GM18861 (cell line): ENCODE results near the gene MALT1.
"Not testable (repeated sequence)": the region's sequence is repeated elsewhere in the genome, so short reads cannot be mapped to it uniquely, and the experiment has no call there.

Source experiments
- ATAC-seq: cut with Tn5 transposase; IDR thresholded peaks from one replicate; pipeline ENCODE4 v1.9.1; 2021; ENCODE audit not compliant: unreplicated experiment

MALT1 gene

GRCh38 chr18:58769321-58769720, 98.1 kb downstream of the MALT1 start:
- no peak for ATAC-seq

DNA sequence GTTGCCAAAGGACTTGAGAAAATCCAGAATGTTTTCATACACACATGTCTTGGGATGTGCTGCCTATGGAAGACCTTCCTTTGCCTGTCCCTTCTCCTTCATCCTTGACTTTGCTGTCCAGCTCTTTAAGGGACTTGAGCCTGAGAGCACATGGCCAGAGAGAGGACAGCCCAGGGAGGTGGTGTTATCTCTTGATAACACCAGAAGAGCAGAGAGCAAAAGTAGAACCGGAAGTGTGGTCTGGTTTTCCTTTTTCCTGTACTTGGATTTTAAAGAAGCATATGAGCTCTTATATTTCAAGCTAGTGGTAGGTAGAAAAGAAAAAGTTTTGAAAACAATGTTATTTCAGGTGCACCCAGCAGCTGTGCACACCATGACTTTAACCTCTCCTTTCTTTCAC, 99.3 kb downstream of the MALT1 start:
- ATAC-seq, result no peak

DNA sequence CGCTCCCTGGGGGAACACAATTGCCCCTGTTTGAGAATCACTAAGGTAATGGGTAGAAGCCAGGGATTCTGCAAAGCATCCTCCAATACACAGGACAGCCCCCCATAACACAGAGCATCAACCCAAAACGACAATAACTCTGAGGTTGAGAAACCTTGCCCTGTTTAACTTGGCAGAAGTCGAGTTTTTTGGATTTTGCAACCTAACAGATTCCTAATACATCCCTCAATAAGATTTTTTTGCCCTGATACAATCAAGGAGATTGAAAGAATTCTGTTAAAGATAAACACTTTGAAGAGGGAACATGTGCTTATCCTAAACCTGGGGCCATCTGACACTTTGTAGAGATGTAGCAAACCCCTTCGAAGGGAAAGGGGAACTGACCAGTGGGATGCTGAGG, 100.9 kb downstream of the MALT1 start:
- ATAC-seq, result no peak

DNA sequence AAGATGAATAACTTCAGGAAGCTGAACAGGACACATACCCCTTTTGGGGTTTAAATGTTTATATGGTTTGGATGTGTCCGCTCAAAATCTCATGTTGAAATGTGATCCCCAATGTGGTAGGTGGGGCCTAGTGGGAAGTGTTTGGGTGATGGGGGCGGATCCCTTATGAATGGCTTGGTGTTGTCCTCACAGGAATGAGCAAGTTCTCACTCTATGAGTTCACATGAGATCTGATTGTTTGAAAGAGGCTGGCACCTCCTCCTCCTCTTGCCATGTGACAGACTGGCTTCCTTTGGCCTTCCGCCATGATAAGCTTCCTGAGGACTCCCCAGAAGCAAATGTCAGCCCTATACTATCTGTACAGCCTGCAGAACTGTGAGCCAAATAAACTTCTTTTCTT, 104.8 kb downstream of the MALT1 start:
- ATAC-seq, result no peak

- ATAC-seq, result not testable (repeated sequence)
Observed at GRCh38 chr18:58776541-58776940, 105.3 kb downstream of the MALT1 start.

DNA sequence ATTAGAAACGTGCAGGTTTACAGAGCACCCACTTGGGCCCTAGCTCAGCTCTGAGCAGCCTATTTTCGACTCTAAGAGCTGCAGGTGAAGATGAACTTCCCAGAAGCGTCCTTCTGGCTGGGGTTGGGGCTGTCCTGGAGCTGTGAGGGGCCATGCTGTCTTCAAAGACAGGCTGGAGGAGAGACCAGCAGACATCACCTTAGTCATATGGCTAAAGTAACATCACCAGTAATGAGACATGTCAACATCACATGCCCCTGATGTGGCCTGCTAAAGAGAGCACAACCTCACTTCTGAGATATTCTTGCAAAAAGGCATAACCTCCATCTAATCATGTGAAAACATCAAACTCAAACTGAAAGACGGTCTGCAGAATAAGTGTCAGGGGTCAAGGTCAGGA, 106.2 kb downstream of the MALT1 start:
- ATAC-seq, result no peak

DNA sequence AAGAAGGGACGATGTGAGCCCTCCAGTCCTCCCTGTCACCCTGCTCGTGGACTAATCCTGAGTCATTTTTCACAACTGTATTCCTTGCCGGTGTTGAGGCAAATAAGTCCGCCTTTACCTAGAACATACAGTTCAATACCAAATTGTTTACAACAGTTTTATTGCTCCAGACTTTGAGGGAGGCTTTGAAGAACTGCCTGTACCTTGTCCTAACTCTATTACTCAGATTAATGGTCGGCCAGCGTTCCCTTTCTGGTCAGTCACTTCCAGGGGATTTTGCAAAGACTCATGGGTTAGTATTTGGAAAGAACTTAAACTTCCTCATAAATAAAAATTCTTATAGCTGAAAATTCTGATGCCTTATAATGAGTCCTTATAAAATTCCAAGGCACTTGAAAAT, 108.3 kb downstream of the MALT1 start:
- no peak for ATAC-seq

DNA sequence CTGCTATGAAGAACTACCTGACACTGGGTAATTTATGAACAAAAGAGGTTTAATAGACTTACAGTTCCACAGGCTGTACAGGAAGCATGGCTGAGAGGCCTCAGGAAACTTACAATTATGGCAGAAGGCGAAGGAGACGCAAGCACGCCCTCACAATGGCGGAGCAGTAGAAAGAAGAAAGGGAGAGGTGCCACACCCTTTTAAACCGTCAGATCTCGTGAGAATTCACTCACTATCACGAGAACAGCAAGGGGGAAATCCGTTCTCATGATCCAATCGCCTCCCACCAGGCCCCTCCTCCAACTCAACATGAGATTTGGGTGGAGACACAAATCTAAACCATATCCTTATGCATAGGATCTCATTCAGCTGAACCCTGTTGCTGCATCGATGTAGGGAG, 108.8 kb downstream of the MALT1 start:
- ATAC-seq, result no peak

GRCh38 chr18:58781627-58782194, 110.4 kb downstream of the MALT1 start:
- no peak for ATAC-seq

- no peak for ATAC-seq
Observed at GRCh38 chr18:58784601-58785137, 113.4 kb downstream of the MALT1 start.

- ATAC-seq, result no peak
Observed at GRCh38 chr18:58785171-58785805, 114.0 kb downstream of the MALT1 start.

DNA sequence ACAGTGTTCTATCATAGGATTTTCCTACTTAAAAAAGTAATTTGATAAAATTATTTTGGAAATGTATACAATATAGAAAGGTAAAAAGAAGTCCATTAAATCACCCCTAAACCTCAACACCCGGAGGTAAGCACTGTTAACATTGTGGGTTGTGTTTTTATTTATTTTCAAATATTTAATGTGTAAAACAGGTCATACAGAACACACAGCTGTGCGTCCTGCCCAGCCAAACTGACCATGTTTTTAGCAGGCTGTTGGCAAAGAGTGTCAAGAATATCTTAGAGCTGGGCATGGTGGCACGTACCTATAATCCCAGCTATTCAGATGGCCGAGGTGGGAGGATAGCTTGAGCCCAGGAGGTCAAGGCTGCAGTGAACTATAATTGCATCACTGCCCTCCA, 114.6 kb downstream of the MALT1 start:
- ATAC-seq, result no peak

DNA sequence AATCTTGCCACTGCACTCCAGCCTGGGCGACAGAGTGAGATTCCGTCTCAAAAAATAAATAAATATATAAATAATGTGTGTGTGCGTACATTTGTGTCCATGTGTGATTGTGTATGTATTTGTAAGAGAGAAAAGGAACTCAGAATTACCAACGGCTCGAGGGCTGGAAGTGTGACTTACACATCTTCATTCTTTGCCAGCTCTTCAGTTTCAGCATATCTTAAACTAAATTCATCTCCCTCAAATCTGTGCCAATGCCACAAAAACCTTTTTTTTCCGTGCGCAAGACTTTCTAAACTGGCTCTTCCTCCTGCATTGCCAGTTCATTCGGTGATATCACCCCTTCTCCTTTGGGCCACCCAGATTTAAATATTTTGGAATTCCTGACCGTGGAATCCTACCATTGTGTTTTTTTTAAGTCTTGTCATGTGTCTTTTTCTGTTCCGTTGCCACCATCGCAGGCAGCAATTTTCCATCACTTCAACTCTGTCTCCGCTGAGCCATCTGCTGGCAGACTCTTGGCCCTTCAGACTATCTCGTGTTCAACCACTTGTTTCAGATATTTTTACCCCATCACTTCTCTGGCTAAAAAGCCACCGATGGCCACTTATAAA, 116.4 kb downstream of the MALT1 start:
- no peak for ATAC-seq

DNA sequence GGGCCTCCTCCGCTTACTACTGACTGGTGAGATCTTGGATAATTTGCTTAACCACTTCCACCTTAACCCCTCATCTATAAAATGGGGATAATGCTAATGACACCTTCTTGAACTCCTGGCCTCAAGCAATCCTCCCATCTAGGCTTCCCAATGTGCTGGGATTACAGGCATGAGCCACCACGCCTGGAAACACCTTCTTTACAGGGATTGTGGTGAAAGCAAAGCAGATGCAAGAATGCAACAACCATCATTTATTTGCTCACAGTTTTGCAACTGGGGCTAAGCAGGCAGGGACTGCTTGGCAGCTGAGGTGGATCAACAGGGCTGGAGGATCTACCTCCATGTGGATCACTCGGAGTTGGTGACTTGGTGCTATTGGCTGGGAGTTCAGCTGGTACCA, 117.2 kb downstream of the MALT1 start:
- no peak for ATAC-seq

DNA sequence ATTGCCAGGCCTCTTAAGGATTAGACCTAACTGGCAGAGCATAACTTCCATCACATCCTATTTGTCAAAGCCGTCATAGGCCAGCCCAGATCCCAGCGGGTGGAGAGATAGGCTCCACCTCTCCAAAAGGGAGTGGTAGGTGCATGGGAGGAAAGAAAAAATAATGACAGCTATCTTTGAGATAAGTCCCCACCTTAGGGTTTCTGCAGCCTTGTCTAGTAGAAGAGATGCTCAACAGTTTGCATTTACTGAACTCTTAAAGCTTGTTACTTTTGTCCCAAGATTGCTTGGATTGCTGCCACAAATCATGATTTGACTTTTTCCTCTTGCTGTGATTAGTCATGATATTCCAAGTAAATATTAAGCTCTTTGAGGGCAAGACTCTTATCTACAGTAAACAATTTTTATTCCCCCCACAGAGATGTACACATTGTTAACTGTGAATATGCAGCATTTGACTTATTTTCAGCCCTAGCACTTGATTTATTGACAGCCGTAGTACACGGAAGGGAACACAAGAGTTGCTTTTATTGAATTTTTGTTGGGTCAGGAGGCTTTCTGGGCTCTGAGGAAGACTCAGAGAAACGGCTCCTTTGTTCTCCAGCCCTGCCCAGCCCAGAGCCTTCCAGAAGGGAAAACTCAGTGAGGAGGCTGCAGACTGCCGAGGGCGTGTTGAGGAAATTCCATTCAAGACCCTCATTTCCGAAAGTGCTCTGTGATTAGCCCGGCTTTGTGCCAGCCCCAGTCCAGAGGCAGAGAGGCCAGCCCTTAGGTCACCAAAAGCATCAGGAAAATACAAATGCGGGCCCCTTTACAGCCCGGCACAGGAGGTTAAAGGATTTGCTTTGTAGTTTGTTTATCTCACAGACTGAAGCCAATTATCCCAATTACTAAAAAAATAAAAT, 118.0 kb downstream of the MALT1 start:
- ATAC-seq, result no peak

DNA sequence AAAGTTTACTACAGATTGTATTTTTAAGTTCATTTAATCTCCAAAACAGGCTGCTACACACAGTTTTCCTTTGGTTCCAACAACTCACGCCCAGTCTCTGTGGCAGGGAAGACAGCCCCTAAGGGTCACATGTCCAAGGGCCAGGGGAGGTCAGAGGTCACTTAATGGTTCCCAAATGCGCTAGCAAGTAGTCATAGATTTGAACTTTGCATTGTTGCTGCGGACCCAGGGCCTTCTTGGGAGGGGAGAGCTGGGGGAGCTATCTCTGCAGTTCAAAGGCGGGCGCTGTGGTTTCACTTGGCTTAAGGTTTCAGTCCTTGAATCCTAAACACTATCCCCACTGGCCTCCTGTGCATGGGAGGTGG, 118.6 kb downstream of the MALT1 start:
- ATAC-seq, result no peak

DNA sequence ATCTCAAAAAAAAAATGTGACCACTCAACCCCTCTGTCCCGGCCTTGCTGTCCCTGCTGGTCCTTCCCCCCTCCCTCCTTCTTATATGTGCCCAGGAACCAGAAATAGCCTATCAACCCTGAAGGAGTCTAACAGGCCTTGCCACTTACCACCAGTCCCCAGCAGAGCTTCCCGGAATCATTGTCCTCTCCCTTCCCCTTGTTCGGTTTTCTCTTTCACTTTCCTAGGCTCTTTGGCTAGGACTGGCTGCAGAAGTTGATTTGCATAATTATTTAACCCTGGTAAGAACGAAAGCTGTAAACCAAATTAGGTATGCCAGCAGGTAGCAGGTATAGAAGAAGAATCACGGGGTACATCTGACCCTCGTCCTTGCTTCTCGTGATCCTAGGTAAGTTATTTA, 120.8 kb downstream of the MALT1 start:
- peak; percentile 94 for ATAC-seq

- ATAC-seq, result no peak
Observed at GRCh38 chr18:58793361-58793760, 122.1 kb downstream of the MALT1 start.

- ATAC-seq, result no peak
Observed at GRCh38 chr18:58796220-58796619, 125.0 kb downstream of the MALT1 start.

DNA sequence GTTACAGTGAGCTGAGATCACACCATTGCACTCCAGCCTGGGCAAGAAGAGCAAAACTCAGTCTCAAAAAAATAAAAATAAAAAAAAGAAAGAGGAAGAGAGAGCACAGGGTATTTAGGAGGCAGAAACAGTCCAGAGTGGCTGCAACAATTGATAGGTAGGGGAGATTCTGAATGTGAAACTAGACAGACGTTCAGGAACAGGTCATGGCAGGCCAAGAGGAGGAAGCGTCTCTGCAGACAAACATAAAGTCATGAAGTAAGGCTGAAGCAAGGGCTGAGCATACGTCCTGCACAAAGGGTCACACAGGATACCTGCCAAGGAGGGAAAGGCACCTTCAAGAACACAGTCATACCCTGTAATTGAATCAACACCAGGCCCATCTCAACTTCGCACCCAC, 129.3 kb downstream of the MALT1 start:
- ATAC-seq, result peak; percentile 66

GRCh38 chr18:58802959-58803358, 131.7 kb downstream of the MALT1 start:
- no peak for ATAC-seq

- ATAC-seq, result no peak
Observed at GRCh38 chr18:58803978-58804377, 132.7 kb downstream of the MALT1 start.
